ENCODE data around the gene CES4A. TPM values are rescaled to one million over a fixed set of nuclear protein-coding genes. Genes with fewer than 3 reads are reported as not detected.

CES4A gene
- total RNA-seq, 1 donor from 2014 or later, result 13.3 TPM

- DNase-seq (no peak), ATAC-seq (no peak)
- Histone ChIP-seq H3K4me3 (no peak overlapping the region), H3K4me1 (peaks cover 6% of the 10 kb centered on the region), H3K27me3 (no peaks in the 10 kb centered on the region), H3K9me3 (no peaks in the 10 kb centered on the region), H3K27ac (no peak overlapping the region), H3K36me3 (no peaks in the 10 kb centered on the region)
- TF ChIP-seq CTCF (IDR thresholded peaks at IDR 0.05), result no peak
- intact Hi-C loops (cut with DNase I), result no loop called here
These were observed 66.5 kb downstream of the CES4A start for GRCh38 chr16:67054901-67055300.

GRCh38 chr16:67055712-67056487 is 67.5 kb downstream of the CES4A start:
- ATAC-seq, result no peak
- Histone ChIP-seq H3K27ac (no peak overlapping the region), H3K4me1 (peaks cover 6% of the 10 kb centered on the region), H3K9me3 (no peaks in the 10 kb centered on the region), H3K36me3 (no peaks in the 10 kb centered on the region), H3K4me3 (no peak overlapping the region), H3K27me3 (no peaks in the 10 kb centered on the region)
- intact Hi-C loops (cut with DNase I), result no loop called here
- no peak for DNase-seq
- TF ChIP-seq CTCF (IDR thresholded peaks at IDR 0.05), result no peak

Other genes with a start within 250 kb of the CES4A start
- gene DYNC1LI2, start 237.0 kb upstream of the CES4A start, total RNA-seq, result 122 TPM
- 0.26 TPM for gene TERB1, start 187.0 kb upstream of the CES4A start, total RNA-seq
- 41.8 TPM for gene NAE1, start 157.6 kb upstream of the CES4A start, total RNA-seq
- gene CA7, start 144.2 kb upstream of the CES4A start, total RNA-seq, result not detected
- 22.4 TPM for gene PDP2, start 108.1 kb upstream of the CES4A start, total RNA-seq
- not detected for gene CDH16, start 69.7 kb upstream of the CES4A start, total RNA-seq
- gene RRAD, start 63.1 kb upstream of the CES4A start, total RNA-seq, result 11.1 TPM
- 69.4 TPM for gene CIAO2B, start 54.2 kb upstream of the CES4A start, total RNA-seq
- 35.8 TPM for gene CES2, start 53.1 kb upstream of the CES4A start, total RNA-seq
- 3.4 TPM for gene CES3, start 27.3 kb upstream of the CES4A start, total RNA-seq
- gene CBFB, start 40.6 kb downstream of the CES4A start, total RNA-seq, result 63.0 TPM
- 16.4 TPM for gene PHAF1, start 121.4 kb downstream of the CES4A start, total RNA-seq
- gene B3GNT9, start 162.4 kb downstream of the CES4A start, total RNA-seq, result 19.3 TPM
- 24.1 TPM for gene TRADD, start 171.3 kb downstream of the CES4A start, total RNA-seq
- gene FBXL8, start 171.4 kb downstream of the CES4A start, total RNA-seq, result 34.1 TPM
- gene HSF4, start 176.2 kb downstream of the CES4A start, total RNA-seq, result 87.8 TPM
- 59.7 TPM for gene NOL3, start 181.9 kb downstream of the CES4A start, total RNA-seq
- gene MATCAP1, start 195.4 kb downstream of the CES4A start, total RNA-seq, result 28.4 TPM
- gene EXOC3L1, start 201.5 kb downstream of the CES4A start, total RNA-seq, result 17.1 TPM
- gene E2F4, start 203.6 kb downstream of the CES4A start, total RNA-seq, result 68.2 TPM
- gene ELMO3, start 210.5 kb downstream of the CES4A start, total RNA-seq, result 17.5 TPM
- gene TMEM208, start 238.5 kb downstream of the CES4A start, total RNA-seq, result 39.3 TPM